ENCODE results near the gene CELSR2.

The CELSR2 gene

DNA sequence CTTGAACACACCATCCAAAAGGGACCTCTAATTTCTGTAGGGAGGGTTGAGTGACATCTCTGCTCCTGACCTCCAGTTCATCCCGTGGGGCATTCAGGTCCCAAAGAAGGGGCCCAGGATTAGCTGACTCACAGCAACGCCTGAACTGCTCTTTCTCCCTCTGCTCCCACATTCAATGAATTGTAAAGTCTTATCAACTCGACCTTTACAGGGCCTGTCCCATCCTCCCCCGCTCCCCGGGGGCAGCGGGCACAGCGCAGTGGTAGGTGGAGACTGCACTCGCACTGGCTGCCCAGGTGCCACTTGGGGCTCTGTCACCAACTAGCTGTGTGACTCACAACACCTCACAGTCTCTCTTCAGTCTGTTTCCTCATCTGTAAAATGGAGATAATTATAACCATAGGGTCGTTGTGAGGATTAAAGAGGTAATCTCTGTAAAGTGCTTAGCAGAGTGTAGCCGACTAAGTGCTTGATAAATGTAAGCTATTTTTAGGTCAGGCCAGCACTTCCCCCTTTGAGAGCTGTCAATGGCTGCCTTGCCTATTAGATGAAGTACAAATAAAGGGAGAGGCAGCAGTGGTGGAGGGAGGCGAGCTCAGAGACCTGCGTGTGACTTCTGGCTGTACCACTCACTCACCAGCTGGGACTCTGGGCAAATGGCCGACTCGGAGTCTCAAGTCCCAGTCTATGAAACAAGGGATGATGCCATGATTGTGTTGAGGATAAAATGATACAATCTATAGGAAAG lies 58.1 kb downstream of the CELSR2 start:
- no peak for DNase-seq

DNA sequence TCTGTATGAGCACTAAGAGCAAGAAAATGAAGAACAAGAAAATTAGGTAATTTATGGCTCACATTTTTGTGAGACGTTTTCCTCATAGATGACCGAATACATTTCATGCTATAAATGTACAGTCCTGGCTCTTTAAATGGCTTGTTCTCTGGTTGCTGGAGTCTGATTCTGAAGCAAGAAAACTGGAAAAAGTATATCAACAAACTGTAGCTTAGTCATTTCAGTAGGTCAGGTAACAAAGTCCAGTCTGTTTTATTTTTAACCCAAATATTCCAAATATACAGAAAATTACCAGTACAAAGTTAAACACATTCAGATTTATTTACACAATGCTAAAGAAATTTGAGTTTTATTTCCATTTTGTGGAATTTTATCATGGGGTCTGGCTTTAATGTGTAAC lies 60.0 kb downstream of the CELSR2 start:
- no peak for DNase-seq

DNA sequence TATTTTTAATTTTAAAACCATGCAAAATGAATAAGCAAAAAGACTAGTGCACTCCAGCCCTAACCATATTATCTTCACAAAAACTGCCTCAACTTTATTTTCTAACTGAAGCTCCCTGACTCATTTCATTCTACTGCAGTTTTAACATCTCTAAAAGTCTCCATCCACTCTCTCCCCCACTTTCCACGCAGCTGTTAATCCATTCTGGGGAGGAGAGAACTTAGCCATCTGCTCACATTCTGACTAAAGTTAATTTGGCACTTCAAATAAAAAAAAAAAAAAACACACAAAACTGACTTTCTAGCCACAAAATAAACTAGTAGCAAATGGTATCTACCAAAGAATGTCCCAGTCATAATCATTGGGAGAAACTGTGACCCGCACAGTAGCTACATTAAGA lies 62.9 kb downstream of the CELSR2 start:
- DNase-seq: no peak

DNA sequence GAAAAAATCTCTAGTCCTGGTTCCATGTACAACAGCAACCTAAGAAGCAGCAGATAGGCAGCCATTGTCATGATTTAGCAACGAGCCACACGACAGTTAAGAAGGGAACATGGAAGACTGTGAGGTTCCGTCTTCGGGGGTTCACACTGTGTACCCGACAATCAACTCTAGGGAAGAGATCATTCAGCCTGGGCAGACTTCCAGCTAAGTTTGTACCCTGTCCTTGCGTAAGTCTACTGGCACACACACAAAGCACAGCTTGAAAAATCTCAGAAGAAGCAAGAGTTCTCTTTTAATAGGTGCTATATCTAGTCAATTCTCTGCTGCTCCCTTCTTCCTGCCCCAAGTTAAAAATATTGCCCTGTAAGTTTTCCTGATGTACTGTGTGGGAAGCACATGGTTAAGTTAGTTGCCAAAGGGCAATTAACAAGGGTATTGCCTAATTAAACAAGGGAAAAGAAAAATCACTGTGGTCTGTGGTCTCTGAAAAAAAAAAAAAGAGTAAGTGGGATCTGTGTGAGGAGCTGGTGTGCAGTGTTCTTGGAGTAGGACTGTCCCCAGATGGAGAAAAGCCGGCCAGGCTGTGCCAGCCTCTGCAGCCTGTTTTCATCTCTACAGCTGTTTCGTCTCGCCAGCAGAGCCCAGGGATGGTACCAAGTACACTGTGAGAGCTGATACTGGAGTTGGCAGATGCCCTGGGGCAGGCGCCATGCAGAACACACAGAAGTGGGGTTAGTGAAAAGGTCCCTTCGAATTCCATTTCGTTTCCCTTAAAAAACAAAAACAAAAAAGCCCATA lies 63.8 kb downstream of the CELSR2 start:
- DNase-seq: no peak

DNA sequence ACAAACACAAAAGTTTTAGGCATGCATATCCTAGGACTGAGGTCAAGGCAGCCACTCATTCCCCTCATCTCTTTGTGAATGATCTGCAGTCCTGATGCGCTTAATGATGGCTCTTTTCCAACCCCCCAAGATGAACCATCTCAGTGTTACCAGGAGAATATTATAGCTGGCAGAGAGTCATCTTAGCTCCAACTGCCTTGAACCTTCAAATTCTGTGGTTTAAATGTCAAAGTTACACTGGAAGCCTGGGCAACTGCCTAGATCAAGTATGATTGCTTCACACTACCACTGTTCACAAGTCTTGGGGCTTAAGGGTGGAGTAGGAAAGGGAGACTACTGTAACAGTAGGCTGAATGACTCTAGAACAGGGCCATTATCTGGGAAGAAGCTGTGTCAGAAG lies 65.5 kb downstream of the CELSR2 start:
- DNase-seq: no peak

DNA sequence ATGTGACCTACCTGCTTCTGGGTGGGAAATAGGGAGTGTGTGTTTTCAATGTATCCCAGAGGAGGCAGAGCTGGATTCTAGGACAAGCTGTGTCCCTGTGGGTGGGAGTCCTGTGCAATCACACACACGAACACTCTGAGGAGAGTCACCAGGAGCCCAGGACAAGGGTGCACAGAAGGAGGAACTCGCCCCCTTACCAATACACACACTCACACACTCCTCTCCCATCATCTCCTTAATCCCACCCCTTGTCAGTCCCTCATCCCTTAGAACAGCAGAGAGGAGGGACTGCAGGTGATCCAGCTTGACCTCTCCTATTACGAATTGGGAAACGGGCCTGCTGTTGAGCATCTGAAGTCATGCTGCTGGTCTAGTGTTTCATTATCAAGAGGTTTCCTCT lies 65.9 kb downstream of the CELSR2 start:
- DNase-seq: no peak

DNA sequence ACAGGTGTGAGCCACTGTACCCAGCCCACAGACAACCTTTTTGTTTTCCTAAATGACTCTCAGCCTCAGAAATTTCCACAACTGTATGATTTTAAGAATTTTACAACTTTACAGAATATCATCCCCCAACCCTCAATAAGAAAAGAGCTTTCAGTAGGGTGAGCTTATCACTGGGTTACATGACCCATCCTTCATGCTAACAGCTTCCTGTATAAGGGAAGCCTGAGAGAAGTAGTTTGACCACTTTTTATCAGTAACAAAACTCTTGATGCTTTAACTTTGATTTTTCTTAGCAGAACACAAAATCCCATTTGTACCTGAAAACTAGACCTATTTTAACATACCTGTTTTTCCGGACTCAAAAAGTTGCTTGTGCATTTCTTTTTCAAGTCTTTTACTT lies 67.2 kb downstream of the CELSR2 start:
- DNase-seq: no peak

DNA sequence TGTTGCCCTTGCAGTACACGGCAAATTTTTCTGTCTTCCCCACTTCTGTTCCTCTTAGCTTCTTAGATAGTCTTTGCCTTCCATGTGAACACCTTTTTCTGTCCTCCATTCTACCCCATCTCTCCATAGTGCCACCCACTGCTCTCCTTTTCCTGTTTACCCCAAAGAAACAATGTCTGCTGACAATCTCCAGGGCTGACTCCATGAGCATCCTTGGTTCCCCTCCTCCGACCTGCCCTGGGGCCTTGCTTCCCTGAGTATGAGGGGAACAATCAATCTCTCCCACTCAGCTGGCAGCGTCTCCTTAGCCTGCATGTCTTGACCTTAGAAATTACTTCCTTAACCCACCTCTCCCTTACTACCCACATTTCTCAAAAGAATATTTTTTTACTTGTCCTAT lies 69.8 kb downstream of the CELSR2 start:
- DNase-seq: no peak

DNA sequence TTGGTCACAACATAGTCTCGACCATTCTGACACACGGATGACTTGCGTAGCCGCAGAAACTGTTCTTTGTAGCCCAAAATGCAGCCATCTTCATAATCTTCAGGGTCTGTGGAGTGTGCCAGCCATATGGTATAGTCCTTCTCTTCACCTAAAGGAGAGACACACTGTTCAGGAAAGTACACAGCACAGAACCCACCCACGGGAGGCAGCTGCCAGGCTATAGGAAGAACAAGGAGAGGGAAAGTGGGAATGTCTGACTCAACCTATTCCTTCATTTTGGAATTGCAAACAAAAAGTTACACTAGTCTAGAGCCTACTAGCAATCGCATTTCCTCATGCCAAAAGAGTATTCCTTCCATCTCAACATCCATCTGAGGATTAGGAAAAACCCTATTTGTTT lies 73.6 kb downstream of the CELSR2 start:
- no peak for DNase-seq

Data from T1000 (cell line).